NCI-H226 (cell line): Measurements from ENCODE around the gene CHRNA1.
A peak's percentile ranks its signal among the peaks of the same experiment; 100 is the strongest.
"Not testable (repeated sequence)": the region's sequence is repeated elsewhere in the genome, so short reads cannot be mapped to it uniquely, and the experiment has no call there.

ENCODE experiments used
- DNase-seq: peaks from one replicate; pipeline ENCODE4 v3.0.0-alpha.2; 2015

CHRNA1 gene

DNA sequence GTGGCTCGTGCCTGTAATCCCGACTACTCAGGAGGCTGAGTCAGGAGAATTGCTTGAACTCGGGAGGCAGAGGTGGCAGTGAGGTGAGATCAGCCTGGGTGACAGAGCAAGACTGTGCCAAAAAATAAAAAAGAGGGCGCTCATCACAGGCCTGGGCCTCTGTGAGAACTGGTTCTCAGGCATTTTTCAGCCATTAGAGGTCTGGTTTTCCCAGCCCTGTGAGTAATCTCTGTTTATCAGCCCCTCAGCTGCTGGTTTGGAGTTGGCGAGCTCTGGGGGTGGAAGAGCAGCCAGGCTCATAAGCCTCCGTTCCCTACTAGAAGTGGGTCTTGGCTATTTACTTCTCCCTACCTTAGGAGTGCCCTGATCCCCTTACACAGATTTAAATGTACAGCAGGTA lies 53.1 kb downstream of the CHRNA1 start:
- DNase-seq, result no peak

DNA sequence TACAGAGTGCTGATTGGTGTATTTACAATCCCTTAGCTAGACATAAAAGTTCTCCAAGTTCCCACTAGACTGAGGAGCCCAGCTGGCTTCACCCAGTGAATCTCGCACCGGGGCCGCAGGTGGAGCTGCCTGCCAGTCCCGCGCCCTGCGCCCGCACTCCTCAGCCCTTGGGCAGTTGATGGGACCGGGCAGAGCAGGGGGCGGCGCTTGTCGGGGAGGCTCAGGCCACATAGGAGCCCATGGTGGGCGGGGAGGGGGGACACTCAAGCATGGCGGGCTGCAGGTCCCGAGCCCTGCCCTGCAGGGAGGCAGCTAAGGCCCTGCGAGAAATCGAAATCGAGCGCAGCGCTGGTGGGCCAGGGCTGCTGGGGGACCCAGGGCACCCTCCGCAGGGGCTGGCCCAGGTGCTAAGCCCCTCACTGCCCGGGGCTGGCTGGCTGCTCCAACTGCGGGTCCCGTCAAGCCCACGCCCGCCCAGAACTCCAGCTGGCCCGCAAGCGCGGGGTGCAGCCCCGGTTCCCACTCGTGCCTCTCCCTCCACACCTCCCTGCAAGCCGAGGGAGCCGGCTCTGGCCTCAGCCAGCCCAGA lies 54.8 kb downstream of the CHRNA1 start:
- not testable (repeated sequence) for DNase-seq

DNA sequence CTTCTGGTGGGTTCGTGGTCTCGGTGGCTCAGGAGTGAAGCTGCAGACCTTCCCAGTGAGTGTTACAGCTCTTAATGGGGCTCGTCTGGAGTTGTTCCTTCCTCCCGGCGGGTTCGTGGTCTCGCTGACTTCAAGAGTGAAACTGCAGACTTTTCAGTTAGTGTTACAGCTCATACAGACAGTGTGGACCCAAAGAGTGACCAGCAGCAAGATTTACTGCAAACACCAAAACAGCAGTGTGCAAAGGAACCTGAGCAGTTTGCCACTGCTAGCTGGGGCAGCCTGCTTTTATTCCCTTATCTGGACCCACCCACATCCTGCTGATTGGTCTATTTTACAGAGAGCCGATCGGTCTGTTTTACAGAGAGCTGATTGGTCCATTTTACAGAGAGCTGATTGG lies 55.6 kb downstream of the CHRNA1 start:
- no peak for DNase-seq

- DNase-seq, result no peak
Observed at GRCh38 chr2:174705321-174705720, 59.0 kb downstream of the CHRNA1 start.

GRCh38 chr2:174704642-174705041 lies 59.6 kb downstream of the CHRNA1 start:
- no peak for DNase-seq

DNA sequence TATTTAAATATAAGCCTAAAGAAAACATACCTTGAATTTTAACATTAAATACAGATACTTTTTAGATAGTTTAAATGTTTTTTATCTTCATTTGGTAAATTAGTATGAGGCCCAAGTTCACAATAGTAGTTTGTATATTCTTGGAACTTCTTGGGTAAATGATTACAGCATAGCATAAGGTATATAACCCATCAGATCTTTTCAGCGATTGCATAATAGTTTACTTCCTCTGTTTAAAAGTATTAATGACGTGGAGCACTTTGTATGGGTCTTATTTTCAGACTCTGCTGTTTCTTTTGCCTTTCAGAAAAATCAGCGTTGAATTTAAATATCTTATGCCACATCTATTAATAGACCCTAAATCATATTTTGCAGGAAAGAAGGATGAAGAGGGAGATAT lies 60.2 kb downstream of the CHRNA1 start:
- no peak for DNase-seq

DNA sequence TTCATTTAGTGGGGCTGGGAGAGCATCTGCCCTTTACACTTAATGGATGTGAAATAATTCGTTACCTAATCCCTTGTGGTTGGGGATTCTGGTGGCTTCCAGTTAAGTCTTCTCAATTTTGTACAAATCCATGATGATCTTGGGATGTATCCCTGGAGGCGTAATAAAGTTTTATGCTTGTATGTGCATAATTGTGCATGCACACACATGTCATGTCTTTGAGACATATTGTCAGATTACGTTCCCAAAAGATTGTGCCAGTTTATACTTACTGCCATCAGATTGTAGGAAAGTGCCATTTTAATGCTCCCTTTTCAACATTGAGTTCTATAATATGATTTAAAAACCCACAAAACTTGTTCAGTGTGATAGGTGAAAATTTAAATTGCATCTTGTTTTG lies 60.8 kb downstream of the CHRNA1 start:
- DNase-seq, result no peak

DNA sequence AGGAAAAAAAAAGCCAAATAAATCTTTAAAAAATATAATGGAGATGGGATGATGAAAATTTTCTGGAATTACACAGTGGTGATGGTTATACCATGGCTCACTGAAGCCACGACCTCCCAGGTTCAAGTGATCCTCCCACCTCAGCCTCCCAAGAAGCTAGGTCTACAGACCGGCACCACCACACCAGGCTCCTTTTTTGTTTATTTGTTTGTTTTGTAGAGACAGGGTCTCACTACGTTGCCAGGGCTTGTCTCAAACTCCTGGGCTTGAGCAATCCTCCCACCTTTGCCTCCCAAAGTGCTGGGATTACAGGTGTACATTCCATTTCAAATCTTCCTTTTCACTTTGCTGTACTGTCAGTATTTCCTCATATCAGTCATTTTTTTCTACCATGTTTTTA lies 61.7 kb downstream of the CHRNA1 start:
- no peak for DNase-seq

DNA sequence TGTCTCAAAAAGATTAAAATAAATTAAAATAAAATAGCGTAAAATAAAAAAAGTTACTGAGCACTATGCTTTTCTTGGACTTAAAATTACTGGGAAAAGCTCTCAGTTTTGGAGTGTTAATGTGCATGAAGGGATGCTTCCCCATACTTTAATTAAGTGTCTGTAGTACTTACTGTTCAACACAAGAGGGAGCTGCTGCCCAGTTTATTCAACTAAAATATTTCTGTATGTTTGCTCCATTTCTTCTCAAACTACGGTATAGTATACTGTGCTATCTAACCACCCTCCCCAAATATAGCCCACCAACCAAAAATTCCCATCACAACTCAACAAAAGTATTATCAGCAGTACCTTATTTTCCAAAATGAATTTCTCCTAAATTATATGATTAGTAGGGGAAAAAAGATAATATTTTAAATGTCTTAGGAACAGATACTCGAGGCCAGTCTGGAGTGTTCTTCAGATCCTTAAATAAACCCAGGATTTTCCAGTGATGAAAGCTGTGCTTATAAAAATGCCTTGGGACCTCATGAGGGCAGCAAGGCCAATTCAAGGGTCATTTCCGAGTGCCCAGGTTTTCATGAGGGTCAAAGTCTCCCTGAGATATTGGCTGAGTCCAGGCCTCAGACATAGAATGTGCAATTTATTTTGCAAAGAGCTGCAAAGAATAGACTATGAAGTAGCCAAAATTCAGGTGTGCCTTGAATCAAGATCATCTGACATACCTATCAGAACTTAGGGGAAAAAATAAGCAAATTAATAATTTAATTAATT lies 64.1 kb downstream of the CHRNA1 start:
- DNase-seq, result peak; percentile 12
